HepG2 (cell line): ENCODE data around the gene LRRC45. TPM values are rescaled to one million over a fixed set of nuclear protein-coding genes. Genes with fewer than 3 reads are reported as not detected.

Experiments
- ARID2 ChIP-seq: sonication (generic); formaldehyde crosslinking; IDR thresholded peaks from 2 replicates; pipeline ENCODE4 v1.8.1; 2022; ENCODE audit warnings: mild to moderate bottlenecking, missing genetic modification reagents, borderline replicate concordance
- EHMT2 ChIP-seq: fragments of 200-600 bp; sonication (generic); IDR thresholded peaks from 2 replicates; pipeline ENCODE4 v1.7.0; 2017; ENCODE audit warnings: antibody characterized with exemption, low read depth, low read length, borderline replicate concordance
- FOXC1 ChIP-seq: sonication (generic); formaldehyde crosslinking; IDR thresholded peaks from 2 replicates; pipeline ENCODE4 v1.8.0; 2022; ENCODE audit warnings: mild to moderate bottlenecking, missing genetic modification reagents, borderline replicate concordance
- GLI4 ChIP-seq: sonication (generic); formaldehyde crosslinking; IDR thresholded peaks from 2 replicates; pipeline ENCODE4 v1.5.1; 2020; ENCODE audit warnings: missing genetic modification reagents, mild to moderate bottlenecking, moderate library complexity, borderline replicate concordance
- MAZ ChIP-seq, 2 experiments: sonication (generic) in 1 of 2; formaldehyde crosslinking in 1 of 2; IDR thresholded peaks; 2 replicates each; pipeline versions ENCODE4 v1.5.0 to v1.6.1; 2012 to 2020; ENCODE audit warnings: low read depth in 2 of 2, mild to moderate bottlenecking in 2 of 2, borderline replicate concordance in 1 of 2, improper control_type of control experiment in 1 of 2, low read length in 1 of 2, missing genetic modification reagents in 1 of 2, moderate library complexity in 1 of 2
- MTERF4 ChIP-seq: sonication (generic); formaldehyde crosslinking; IDR thresholded peaks from 2 replicates; pipeline ENCODE4 v1.8.0; 2023; ENCODE audit warnings: mild to moderate bottlenecking, missing genetic modification reagents
- NFE2L2 ChIP-seq: fragments of 150-350 bp; IDR thresholded peaks from 2 replicates; pipeline ENCODE4 v1.6.1; 2014; ENCODE audit warnings: low read length
- NFIC ChIP-seq: IDR thresholded peaks from 2 replicates; pipeline ENCODE4 v1.6.1; 2012; ENCODE audit warnings: mild to moderate bottlenecking, low read length, inconsistent platforms
- NRL ChIP-seq: sonication (generic); formaldehyde crosslinking; IDR thresholded peaks from 2 replicates; pipeline ENCODE4 v1.5.0; 2020; ENCODE audit warnings: missing genetic modification reagents, mild to moderate bottlenecking, moderate library complexity, borderline replicate concordance
- PCBP1 ChIP-seq: fragments of 200-400 bp; formaldehyde crosslinking; IDR thresholded peaks from 2 replicates; pipeline ENCODE4 v1.6.1; 2017; ENCODE audit warnings: mild to moderate bottlenecking, low read depth, low read length, borderline replicate concordance
- RBM22 ChIP-seq: fragments of 200-400 bp; formaldehyde crosslinking; optimal IDR thresholded peaks from 2 replicates; pipeline ENCODE3; 2017; ENCODE audit warnings: mild to moderate bottlenecking, low read length, moderate library complexity
- SKIL ChIP-seq: sonication (generic); formaldehyde crosslinking; IDR thresholded peaks from 2 replicates; pipeline ENCODE4 v1.8.0; 2022; ENCODE audit warnings: missing genetic modification reagents, mild to moderate bottlenecking, moderate library complexity, borderline replicate concordance
- TCF12 ChIP-seq, 2 experiments: fragments of 450-650 bp in 1 of 2; sonication (generic) in 1 of 2; formaldehyde crosslinking in 1 of 2; IDR thresholded peaks; 2 replicates each; pipeline versions ENCODE4 v1.6.1 to v1.8.0; 2017 to 2022; ENCODE audit warnings: antibody characterized with exemption in 1 of 2, mild to moderate bottlenecking in 1 of 2, missing genetic modification reagents in 1 of 2, moderate library complexity in 1 of 2
- ZNF136 ChIP-seq: sonication (generic); formaldehyde crosslinking; IDR thresholded peaks from 2 replicates; pipeline ENCODE4 v1.8.1; 2022; ENCODE audit warnings: low read depth, mild to moderate bottlenecking, moderate library complexity, missing genetic modification reagents
- ZNF460 ChIP-seq: sonication (generic); formaldehyde crosslinking; IDR thresholded peaks from 2 replicates; pipeline ENCODE4 v1.5.1; 2020; ENCODE audit warnings: missing genetic modification reagents, mild to moderate bottlenecking, borderline replicate concordance
- ZNF574 ChIP-seq: sonication (generic); formaldehyde crosslinking; IDR thresholded peaks from 2 replicates; pipeline ENCODE4 v1.4.0; 2020; ENCODE audit warnings: missing genetic modification reagents
- ZNF768 ChIP-seq: sonication (generic); formaldehyde crosslinking; IDR thresholded peaks from 2 replicates; pipeline ENCODE4 v1.4.0; 2020; ENCODE audit warnings: missing genetic modification reagents
- ZNF800 ChIP-seq: sonication (generic); formaldehyde crosslinking; IDR thresholded peaks from 2 replicates; pipeline ENCODE4 v1.4.0; 2020; ENCODE audit warnings: missing genetic modification reagents
- polyA plus RNA-seq, 8 experiments: library from polyadenylated mRNA; depleted of rRNA in 3 of 8; stranded (reverse) in 7 of 8; unstranded in 1 of 8; fragments of >200 nt; fragmentation: Illumina TruSeq in 4 of 8; extraction: Trizol in 4 of 8; gene quantifications; 2 replicates each; pipeline versions ENCODE4 v1.2.1 to v1.2.3, GENCODE V29; 2011 to 2016; ENCODE audit warnings: low read depth in 4 of 8, missing spikeins in 1 of 8, mixed read lengths in 1 of 8; ENCODE audit not compliant: insufficient read depth in 1 of 8
- total RNA-seq, 5 experiments: library from RNA; depleted of rRNA; stranded (reverse); fragments of >200 nt; fragmentation: Illumina TruSeq; extraction: Trizol; gene quantifications; 2 replicates each; pipeline ENCODE4 v1.2.3, GENCODE V29; 2016; ENCODE audit warnings: low read depth in 1 of 5

Gene LRRC45
- total and polyA plus RNA-seq, 2 of the 13 experiments (the other 11 are each of a cell fraction or from before 2014, with no cell fraction given), result 11.6 to 48.1 TPM

- TF ChIP-seq MTERF4 (CRISPR knock-in tag) (0 out of 2 replicates have a peak, but pooled peaks have one; percentile 51), TCF12 (IDR thresholded peaks at IDR 0.05) (no peak), TCF12 (CRISPR knock-in tag; IDR thresholded peaks at IDR 0.05) (no peak), EHMT2 (no peak), ARID2 (no peak), NFE2L2 (no peak), PCBP1 (peak; percentile 84; the same call in 1 of the 2 replicates), FOXC1 (CRISPR knock-in tag) (peak; percentile 78), MAZ (IDR thresholded peaks at IDR 0.05; ENCODE audit: borderline replicate concordance, low read depth, low read length) (0 out of 2 replicates have a peak, but pooled peaks have one; percentile 14), MAZ (CRISPR knock-in tag; IDR thresholded peaks at IDR 0.05; ENCODE audit: low read depth) (no peak; the same call in 1 of the 2 replicates), RBM22 (peak; percentile 96), ZNF136 (CRISPR knock-in tag) (peak; percentile 94; the same call in 1 of the 2 replicates), ZNF460 (CRISPR knock-in tag) (no peak), ZNF768 (CRISPR knock-in tag) (peak; percentile 75; the same call in 1 of the 2 replicates), NFIC (no peak), SKIL (no peak; the same call in 1 of the 2 replicates), ZNF574 (no peak; the same call in 1 of the 2 replicates), GLI4 (peak; percentile 88; the same call in 1 of the 2 replicates), NRL (CRISPR knock-in tag) (peak; percentile 83), ZNF800 (CRISPR knock-in tag) (no peak)
These were observed 27.5 kb upstream of the LRRC45 start (continued) for GRCh38 chr17:81995463-81996231.
